Upper lobe of left lung (tissue), 6 donors: ENCODE data around the gene ABCC5. TPM values are rescaled to one million over a fixed set of nuclear protein-coding genes. Genes with fewer than 3 reads are reported as not detected.

ENCODE experiments used
- ATAC-seq, 2 donors: fragments of 200-7000 bp; cut with Tn5 transposase; one replicate each; pipeline ENCODE4 v1.9.1; 2022; ENCODE audit warnings: mild to moderate bottlenecking in 2 of 2, moderate library complexity in 2 of 2; ENCODE audit not compliant: low FRiP score in 2 of 2
- DNase-seq, 2 donors: peaks; one replicate each; pipeline ENCODE4 v3.0.0-alpha.2; 2019 to 2020
- H3K27ac ChIP-seq, 4 donors: fragments of 200-600 bp; sonication (generic); one replicate each; pipeline ENCODE4 v1.5.1; 2016 to 2019
- H3K27me3 ChIP-seq, 4 donors: fragments of 200-600 bp; sonication (generic); one replicate each; pipeline ENCODE4 v1.5.1; 2017 to 2019
- H3K36me3 ChIP-seq, 4 donors: fragments of 200-600 bp; sonication (generic); one replicate each; pipeline ENCODE4 v1.5.1; 2016 to 2019
- H3K4me1 ChIP-seq, 4 donors: fragments of 200-600 bp; sonication (generic); one replicate each; pipeline ENCODE4 v1.5.1; 2018 to 2019
- H3K4me3 ChIP-seq, 4 donors: fragments of 200-600 bp; sonication (generic); one replicate each; pipeline ENCODE4 v1.5.1; 2017 to 2019; ENCODE audit warnings: mild to moderate bottlenecking in 2 of 4, moderate library complexity in 1 of 4
- H3K9me3 ChIP-seq, 4 donors: fragments of 200-600 bp; sonication (generic); one replicate each; pipeline ENCODE4 v1.5.1; 2018 to 2019
- CTCF ChIP-seq, 6 experiments: fragments of 450-650 bp in 4 of 6; fragments of 200-600 bp in 2 of 6; sonication (generic) in 2 of 6; IDR thresholded peaks; one replicate each; pipeline ENCODE4 v1.5.1; 2016 to 2019; ENCODE audit warnings: antibody characterized with exemption in 6 of 6
- EP300 ChIP-seq, 4 donors: sonication (generic); formaldehyde crosslinking; IDR thresholded peaks; one replicate each; pipeline ENCODE4 v1.5.1; 2017; ENCODE audit warnings: antibody characterized with exemption in 4 of 4, control low read depth in 2 of 4
- POLR2A ChIP-seq, 4 donors: fragments of 450-650 bp; IDR thresholded peaks; one replicate each; pipeline ENCODE4 v1.5.1; 2016 to 2017; ENCODE audit warnings: antibody characterized with exemption in 4 of 4, mild to moderate bottlenecking in 2 of 4
- POLR2AphosphoS5 ChIP-seq, 2 donors: sonication (generic); formaldehyde crosslinking; IDR thresholded peaks; one replicate each; pipeline ENCODE4 v1.5.1; 2017; ENCODE audit warnings: antibody characterized with exemption in 2 of 2
- WGBS, 2 donors: methylation state at CpG; one replicate each; pipeline ENCODE4 v1.1.5; 2017 to 2018; 5-methylcytosine and 5-hydroxymethylcytosine counted together
- total RNA-seq, 6 donors: library from RNA; depleted of rRNA in 4 of 6; stranded (reverse); fragments of >200 nt in 4 of 6; gene quantifications; one replicate each; pipeline versions ENCODE4 v1.1.0 to v1.2.1, GENCODE V29; 2016 to 2021
- donor health status: DM: no; HTN: no; CAD: no; lungs with moderate emphysema.
- donor health status: DM: no; HTN: yes; CAD: no; lungs with severe emphysema.

The ABCC5 gene
- total RNA-seq, 6 donors from 2014 or later, result 13.2 to 107 (median 27.1) TPM

GRCh38 chr3:183991403-183991802 lies 26.3 kb downstream of the ABCC5 start:
- peak in 1 of 2 donors; percentile 34 for ATAC-seq
- no peak overlapping the region for H3K27ac ChIP-seq
- 75 to 77% methylated on average over 5 of the region's 5 CpGs for WGBS, 2 donors

GRCh38 chr3:183988216-183988790 lies 29.4 kb downstream of the ABCC5 start:
- DNase-seq (no peak), ATAC-seq (no peak)
- peaks cover 0 to 6% (median 3%) of the 10 kb centered on the region in 4 donors for H3K4me1 ChIP-seq
- peaks cover 10 to 60% (median 28%) of the 10 kb centered on the region in 4 donors for H3K36me3 ChIP-seq
- no peaks in the 10 kb centered on the region for H3K27me3 ChIP-seq
- H3K4me3 ChIP-seq, result no peak overlapping the region
- no peak for TF ChIP-seq CTCF (IDR thresholded peaks at IDR 0.05)
- TF ChIP-seq EP300 (IDR thresholded peaks at IDR 0.05), result no peak
- TF ChIP-seq POLR2A (IDR thresholded peaks at IDR 0.05), result no peak
- TF ChIP-seq POLR2AphosphoS5 (IDR thresholded peaks at IDR 0.05), result no peak
- no peaks in the 10 kb centered on the region for H3K9me3 ChIP-seq
- H3K27ac ChIP-seq, result no peak overlapping the region
- 85 to 88% methylated on average over 16 of the region's 16 CpGs for WGBS, 2 donors

More at GRCh38 chr3:183991403-183991802, 26.3 kb downstream of the ABCC5 start:
- Histone ChIP-seq H3K4me1 (peaks cover 0 to 6% (median 3%) of the 10 kb centered on the region in 4 donors), H3K4me3 (no peak overlapping the region), H3K9me3 (no peaks in the 10 kb centered on the region), H3K36me3 (peaks cover 7 to 29% (median 17%) of the 10 kb centered on the region in 4 donors), H3K27me3 (no peaks in the 10 kb centered on the region)
- no peak for DNase-seq
- TF ChIP-seq CTCF (IDR thresholded peaks at IDR 0.05) (no peak), POLR2AphosphoS5 (IDR thresholded peaks at IDR 0.05) (no peak), POLR2A (IDR thresholded peaks at IDR 0.05) (no peak), EP300 (IDR thresholded peaks at IDR 0.05) (no peak)

GRCh38 chr3:183987000-183987600 lies 30.6 kb downstream of the ABCC5 start:
- no peak overlapping the region for H3K27ac ChIP-seq
- H3K4me3 ChIP-seq, result no peak overlapping the region
- WGBS, 2 donors, result 84 to 92% methylated on average over 11 of the region's 11 CpGs
- ATAC-seq (no peak), DNase-seq (no peak)
- no peaks in the 10 kb centered on the region for H3K9me3 ChIP-seq
- no peak for TF ChIP-seq POLR2AphosphoS5 (IDR thresholded peaks at IDR 0.05)
- TF ChIP-seq CTCF (IDR thresholded peaks at IDR 0.05), result no peak
- peaks cover 0 to 6% (median 3%) of the 10 kb centered on the region in 4 donors for H3K4me1 ChIP-seq
- no peaks in the 10 kb centered on the region for H3K27me3 ChIP-seq
- H3K36me3 ChIP-seq, result peaks cover 10 to 71% (median 32%) of the 10 kb centered on the region in 4 donors

GRCh38 chr3:183984749-183985729 lies 32.6 kb downstream of the ABCC5 start:
- no peak for ATAC-seq
- Histone ChIP-seq H3K27ac (no peak overlapping the region), H3K4me1 (no peaks in the 10 kb centered on the region), H3K36me3 (peaks cover 10 to 83% (median 32%) of the 10 kb centered on the region in 4 donors), H3K4me3 (no peak overlapping the region), H3K9me3 (no peaks in the 10 kb centered on the region), H3K27me3 (no peaks in the 10 kb centered on the region)
- WGBS, 2 donors, result 78% methylated on average over 11 of the region's 11 CpGs
- DNase-seq, result no peak
- TF ChIP-seq EP300 (IDR thresholded peaks at IDR 0.05), result no peak
- TF ChIP-seq POLR2A (IDR thresholded peaks at IDR 0.05), result no peak
- no peak for TF ChIP-seq POLR2AphosphoS5 (IDR thresholded peaks at IDR 0.05)
- TF ChIP-seq CTCF (IDR thresholded peaks at IDR 0.05), result no peak
